GM12878 (cell line): ENCODE measurements around the gene GALNTL6. TPM values are rescaled to one million over a fixed set of nuclear protein-coding genes. Genes with fewer than 3 reads are reported as not detected.

Experiments
- ATAC-seq: fragments of 200-7000 bp; cut with Tn5 transposase; 3 replicates; pipeline ENCODE4 v1.9.1; 2020; ENCODE audit warnings: mild to moderate bottlenecking, moderate library complexity
- BruUV-seq: library from RNA; stranded (reverse); fragments of 400-500 nt; replicated peaks from 2 replicates; lab custom pipeline; 2021; lab: Mats Ljungman, UMichigan
- CTCF ChIA-PET: fragments of 300-600 bp; sonication (Branson Sonifier 250); formaldehyde crosslinking; extraction: SDS; loops from one replicate; lab custom pipeline; 2021; ENCODE audit warnings: inconsistent platforms; lab: Yijun Ruan, JAX
- POLR2A ChIA-PET: fragments of 350-600 bp; formaldehyde crosslinking; extraction: SDS; loops from one replicate; lab custom pipeline; 2021; ENCODE audit warnings: inconsistent platforms; lab: Charles Lee
- RAD21 ChIA-PET: fragments of 300-600 bp; sonication (Branson Sonifier 250); formaldehyde crosslinking; loops from one replicate; lab custom pipeline; 2023; ENCODE audit warnings: antibody characterized with exemption; ENCODE audit not compliant: unreplicated experiment; lab: Charles Lee
- SMC1A ChIA-PET: fragments of 300-600 bp; sonication (Branson Sonifier 250); formaldehyde crosslinking; loops from one replicate; lab custom pipeline; 2023; ENCODE audit not compliant: unreplicated experiment, uncharacterized antibody; lab: Charles Lee
- DNase-seq: peaks from one replicate; pipeline ENCODE4 v3.0.0-alpha.2; 2011; ENCODE audit warnings: low read depth, low spot score
- FAIRE-seq: peaks from 3 replicates; lab custom pipeline; 2011; peaks lifted over from hg19 to GRCh38; lab: Jason Lieb, UNC
- H2AFZ ChIP-seq: 2 replicates; pipeline ENCODE4 v1.6.0; 2011; ENCODE audit warnings: low read depth, low read length, control low read depth; ENCODE audit not compliant: control insufficient read depth
- H3K27ac ChIP-seq: 2 replicates; pipeline ENCODE4 v1.5.1; 2011; ENCODE audit warnings: control low read depth; ENCODE audit not compliant: control insufficient read depth, insufficient read depth
- H3K27me3 ChIP-seq, 2 experiments: replicated peaks in 1 of 2; 2 replicates each; pipeline versions ENCODE4 v1.6.0 to v1.6.1; 2011; ENCODE audit warnings: low read length in 1 of 2; ENCODE audit not compliant: control insufficient read depth in 2 of 2, insufficient read depth in 2 of 2
- H3K36me3 ChIP-seq, 2 experiments: 2 replicates each; pipeline ENCODE4 v1.5.1; 2011; ENCODE audit warnings: low read length in 1 of 2; ENCODE audit not compliant: control insufficient read depth in 2 of 2, insufficient read depth in 2 of 2
- H3K4me1 ChIP-seq: 2 replicates; pipeline ENCODE4 v1.6.1; 2011; ENCODE audit warnings: mild to moderate bottlenecking, low read length, moderate library complexity, mixed read lengths; ENCODE audit not compliant: control insufficient read depth, insufficient read depth
- H3K4me2 ChIP-seq: 2 replicates; pipeline ENCODE4 v1.6.0; 2011; ENCODE audit warnings: control low read depth; ENCODE audit not compliant: control insufficient read depth, insufficient read depth
- H3K4me3 ChIP-seq: fragments of 200-600 bp; sonication (generic); 2 replicates; pipeline ENCODE4 v1.5.1; 2016
- H3K79me2 ChIP-seq: 2 replicates; pipeline ENCODE4 v1.6.0; 2011; ENCODE audit warnings: low read length; ENCODE audit not compliant: control insufficient read depth, insufficient read depth
- H3K9ac ChIP-seq: 2 replicates; pipeline ENCODE4 v1.8.0; 2011; ENCODE audit warnings: low read length, control low read depth, mixed read lengths; ENCODE audit not compliant: control insufficient read depth, insufficient read depth
- H3K9me3 ChIP-seq: replicated peaks from 3 replicates; pipeline ENCODE4 v1.5.1; 2011; ENCODE audit warnings: mild to moderate bottlenecking, low read length; ENCODE audit not compliant: control insufficient read depth, insufficient read depth
- H4K20me1 ChIP-seq: 2 replicates; pipeline ENCODE4 v1.6.0; 2011; ENCODE audit not compliant: control insufficient read depth, insufficient read depth
- FOXM1 ChIP-seq: IDR thresholded peaks from 2 replicates; pipeline ENCODE4 v1.6.1; 2012; ENCODE audit warnings: low read depth, mild to moderate bottlenecking, inconsistent platforms, low read length, moderate library complexity
- MTA2 ChIP-seq: fragments of 450-650 bp; IDR thresholded peaks from 2 replicates; pipeline ENCODE4 v1.6.1; 2016; ENCODE audit warnings: low read depth, mild to moderate bottlenecking, moderate library complexity
- NBN ChIP-seq: fragments of 450-650 bp; IDR thresholded peaks from 2 replicates; pipeline ENCODE4 v1.6.1; 2016
- in situ Hi-C: fragments of 300-500 bp; cut with MboI; formaldehyde crosslinking; loops from 9 replicates; pipeline ENCODE4 v1.14.3; 2018; ENCODE audit warnings: mixed read lengths
- intact Hi-C: fragments of 100-400 bp; cut with micrococcal nuclease; formaldehyde crosslinking; loops from one replicate; pipeline ENCODE4 v1.14.2; 2022; ENCODE audit not compliant: unreplicated experiment
- polyA plus RNA-seq, 11 experiments: library from polyadenylated mRNA; depleted of rRNA in 4 of 11; unstranded in 6 of 11; stranded (reverse) in 5 of 11; fragments of >200 nt; fragmentation: Nextera tagmentation in 4 of 11; fragmentation: Illumina TruSeq in 1 of 11; extraction: Ambion mirVana in 4 of 11; extraction: Trizol in 1 of 11; gene quantifications; 1 replicate in 1 of 11; 2 replicates in 10 of 11; pipeline versions ENCODE4 v1.2.1 to v1.2.3, GENCODE V29; 2011 to 2016; ENCODE audit warnings: inconsistent platforms in 2 of 11, missing spikeins in 2 of 11, low read depth in 1 of 11
- total RNA-seq, 4 experiments: library from RNA; depleted of rRNA in 3 of 4; stranded (reverse); fragments of >200 nt in 3 of 4; fragmentation: Illumina TruSeq in 1 of 4; extraction: Trizol in 1 of 4; gene quantifications; 2 replicates each; pipeline versions ENCODE4 v1.2.1 to v1.2.3, GENCODE V29; 2013 to 2021

Gene GALNTL6
- total and polyA plus RNA-seq, 10 of the 15 experiments (the other 5 are each of a cell fraction or from before 2014, with no cell fraction given): 0.01 to 0.29 TPM; not detected in 8

- no peaks in the 10 kb centered on the region for H3K27me3 ChIP-seq
- H3K4me1 ChIP-seq: no peaks in the 10 kb centered on the region
- SMC1A ChIA-PET: no interaction called here
- DNase-seq: no peak
- CTCF ChIA-PET: no interaction called here
- no peaks in the 10 kb centered on the region for H3K79me2 ChIP-seq
- no peaks in the 10 kb centered on the region for H4K20me1 ChIP-seq
- no peak for ATAC-seq
- in situ Hi-C loops (no loop called here), intact Hi-C loops (no loop called here)
- no peak for FAIRE-seq
- RAD21 ChIA-PET: no interaction called here
- no peaks in the 10 kb centered on the region for H3K9me3 ChIP-seq
- H3K4me3 ChIP-seq: no peak overlapping the region
- H2AFZ ChIP-seq: no peak overlapping the region
- no TSS peak for BruUV-seq
- no peak overlapping the region for H3K27ac ChIP-seq
- no peak overlapping the region for H3K9ac ChIP-seq
- no peaks in the 10 kb centered on the region for H3K36me3 ChIP-seq
- H3K4me2 ChIP-seq: no peak overlapping the region
- TF ChIP-seq NBN (no peak), MTA2 (no peak), FOXM1 (no peak)
- TF ChIP-seq, all 136 proteins: peak for 0
- POLR2A ChIA-PET: no interaction called here
These were observed 1274.9 kb downstream of the GALNTL6 start for GRCh38 chr4:173088144-173088543.
